Activated CD8-positive, alpha-beta memory T cell treated with anti-CD3 and anti-CD28 coated beads, Interleukin-2, amount 50 U/mL, for 48 hours (primary cell): Measurements from ENCODE around the gene MLLT3.
"Not testable (repeated sequence)": the region's sequence is repeated elsewhere in the genome, so short reads cannot be mapped to it uniquely, and the experiment has no call there.

ENCODE experiments used
- DNase-seq: peaks from one replicate; pipeline ENCODE4 v3.0.0-alpha.2; 2020

MLLT3 gene

DNA sequence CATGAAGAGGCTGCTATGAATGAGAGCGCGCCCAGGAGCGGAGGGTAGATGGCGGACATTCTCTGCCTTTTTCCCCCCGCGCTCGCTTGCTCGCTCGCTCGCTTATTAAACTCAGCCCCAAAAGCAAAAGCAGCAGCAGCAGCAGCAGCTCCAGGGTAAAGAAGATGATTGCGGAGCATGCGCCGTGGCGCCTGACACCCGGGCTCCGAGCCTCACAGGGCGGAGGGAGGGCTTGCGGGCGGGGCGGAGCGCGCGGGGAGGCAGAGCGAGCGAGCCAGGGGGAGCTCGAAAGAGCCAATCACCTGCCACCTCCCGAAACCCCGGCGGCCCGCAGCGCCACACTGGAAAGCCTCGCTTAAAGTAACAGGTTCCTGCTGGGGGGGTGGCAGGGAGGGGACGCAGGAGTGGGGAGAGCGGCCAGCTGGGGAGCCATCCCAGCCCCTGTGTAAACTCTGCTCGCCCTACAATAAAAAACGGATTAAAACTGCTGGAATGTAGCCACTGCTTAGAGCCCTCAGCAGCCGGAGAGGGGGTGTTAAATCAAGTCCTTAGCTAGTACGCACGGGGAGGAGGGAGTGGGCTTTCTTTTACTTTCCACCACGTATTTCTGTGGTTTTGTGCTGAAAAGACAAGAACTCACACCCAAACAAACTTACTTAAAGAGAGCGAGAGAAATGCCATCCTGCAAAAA lies at the start of gene MLLT3:
Gene MLLT3 (minus strand): TSS at position 170 of the 691 bp plus-strand sequence.
- DNase-seq: peak; percentile 96

GRCh38 chr9:20671635-20672034 lies 49.3 kb upstream of the MLLT3 start:
- no peak for DNase-seq

DNA sequence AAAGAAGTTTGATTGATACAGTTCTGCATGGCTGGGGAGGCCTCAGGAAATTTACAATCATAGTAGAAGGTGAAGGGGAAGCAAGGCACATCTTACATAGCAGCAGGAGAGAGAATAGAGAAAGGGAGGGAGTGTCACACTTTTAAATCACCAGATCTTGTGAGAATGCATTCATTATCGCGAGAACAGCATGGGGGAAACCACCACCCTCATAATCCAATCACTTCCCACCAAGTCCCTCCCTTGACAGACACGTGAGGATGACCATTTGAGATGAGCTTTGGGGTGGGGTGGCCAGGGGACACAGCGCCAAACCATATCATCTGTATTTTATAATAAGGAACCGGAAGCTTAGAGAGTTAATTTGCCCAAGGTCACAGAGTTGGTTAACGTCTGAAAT lies 48.1 kb upstream of the MLLT3 start:
- DNase-seq: no peak

GRCh38 chr9:20664501-20664900 lies 42.2 kb upstream of the MLLT3 start:
- no peak for DNase-seq

- DNase-seq: no peak
These were observed 40.8 kb upstream of the MLLT3 start for GRCh38 chr9:20663133-20663532.

DNA sequence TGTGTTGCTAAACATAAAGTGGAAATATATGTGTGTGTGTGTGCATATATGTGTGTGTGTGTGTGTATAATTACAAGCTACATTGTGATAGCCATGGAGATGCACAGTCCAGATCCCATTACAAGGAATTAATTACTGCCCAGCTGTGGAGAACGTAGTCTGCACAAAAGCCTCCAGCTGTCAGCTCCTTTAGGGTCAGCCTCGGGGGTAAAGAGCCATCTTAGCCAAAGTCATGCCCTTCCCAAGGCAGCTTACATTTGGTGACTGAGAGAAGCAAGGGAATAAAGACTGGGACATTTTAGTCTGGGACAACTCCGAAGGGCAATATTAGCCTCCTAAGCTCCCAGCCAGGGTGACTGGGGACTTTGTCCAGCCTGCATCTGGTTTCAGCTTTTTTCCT lies 39.9 kb upstream of the MLLT3 start:
- DNase-seq: no peak

GRCh38 chr9:20659474-20659967 lies 37.2 kb upstream of the MLLT3 start:
- DNase-seq: no peak

DNA sequence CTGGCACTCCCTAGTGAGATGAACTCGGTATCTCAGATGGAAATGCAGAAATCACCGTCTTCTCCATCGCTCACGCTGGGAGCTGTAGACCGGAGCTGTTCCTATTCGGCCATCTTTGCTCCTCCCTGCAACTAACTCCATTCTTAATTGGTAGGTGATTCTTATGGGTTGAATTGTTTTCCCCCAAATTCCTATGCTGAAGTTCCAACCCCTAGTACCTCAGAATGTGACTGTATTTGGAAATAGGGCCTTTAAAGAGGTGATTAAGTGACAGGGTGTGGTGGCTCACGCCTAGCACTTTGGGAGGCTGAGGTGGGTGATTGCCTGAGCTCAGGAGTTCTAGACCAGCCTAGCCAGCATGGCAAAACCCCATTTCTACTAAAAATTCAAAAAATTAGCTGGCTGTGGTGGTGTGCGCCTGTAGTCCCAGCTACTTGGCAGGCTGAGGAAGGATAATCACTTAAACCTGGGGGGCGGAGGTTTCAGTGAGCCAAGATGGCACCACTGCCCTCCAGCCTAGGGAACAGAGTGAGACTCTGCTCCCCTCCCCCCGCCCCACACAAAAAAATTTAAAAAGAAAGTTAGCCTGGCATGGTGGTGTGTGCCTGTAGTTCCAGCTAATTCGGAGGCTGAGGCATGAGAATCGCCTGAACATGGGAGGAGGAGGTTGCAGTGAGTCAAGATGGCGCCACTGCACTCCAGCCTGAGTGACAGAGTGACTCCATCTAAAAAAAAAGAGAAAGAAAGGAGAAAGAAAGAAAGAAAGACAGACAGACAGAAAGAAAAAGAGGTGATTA lies 36.6 kb upstream of the MLLT3 start:
- DNase-seq: no peak

GRCh38 chr9:20658246-20658667 lies 36.0 kb upstream of the MLLT3 start:
- not testable (repeated sequence) for DNase-seq

- DNase-seq: no peak
These were observed 29.6 kb upstream of the MLLT3 start for GRCh38 chr9:20651939-20652338.

DNA sequence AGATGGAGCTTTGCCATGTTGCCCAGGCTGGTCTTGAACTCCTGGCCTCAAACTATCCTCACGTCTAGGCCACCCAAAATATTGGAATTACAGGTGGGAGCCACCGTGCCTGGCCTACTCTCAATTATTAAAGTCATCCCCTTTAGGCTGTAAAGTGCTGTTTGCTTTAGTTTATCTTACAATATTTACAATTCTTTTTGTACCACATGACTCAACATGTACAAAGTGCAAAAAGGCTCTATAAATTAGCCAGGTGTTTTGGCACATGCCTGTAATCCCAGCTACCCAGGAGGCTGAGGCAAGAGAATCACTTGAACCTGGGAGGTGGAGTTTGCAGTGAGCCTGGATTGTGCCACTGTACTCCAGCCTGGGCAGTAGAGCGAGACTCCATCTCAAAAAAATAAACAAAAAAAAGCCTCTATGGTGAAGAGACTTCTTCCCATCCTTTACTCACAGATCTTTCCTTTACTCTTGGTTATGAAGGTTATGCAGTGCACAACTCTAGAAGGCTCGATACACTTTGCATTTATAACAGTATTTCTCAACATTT lies 28.5 kb upstream of the MLLT3 start:
- DNase-seq: no peak

DNA sequence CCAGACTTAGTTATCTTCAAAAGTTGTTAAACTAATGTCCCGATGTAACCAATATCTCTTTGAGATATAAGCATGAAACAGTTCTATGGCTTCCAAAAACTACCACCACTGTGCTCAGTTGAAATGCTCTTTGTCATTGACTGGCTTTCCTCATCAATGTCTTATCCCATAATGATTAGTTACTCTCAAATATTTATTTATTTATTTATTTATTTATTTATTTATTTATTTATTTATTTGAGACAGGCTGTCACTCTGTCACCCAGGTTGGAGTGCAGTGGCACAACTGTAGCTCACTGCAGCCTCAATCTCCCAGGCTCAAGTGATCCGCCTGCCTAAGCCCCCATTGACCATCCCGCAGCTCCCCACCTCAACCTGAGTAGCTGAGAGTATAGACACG lies 28.0 kb upstream of the MLLT3 start:
- no peak for DNase-seq

GRCh38 chr9:20649381-20649780 lies 27.1 kb upstream of the MLLT3 start:
- no peak for DNase-seq

DNA sequence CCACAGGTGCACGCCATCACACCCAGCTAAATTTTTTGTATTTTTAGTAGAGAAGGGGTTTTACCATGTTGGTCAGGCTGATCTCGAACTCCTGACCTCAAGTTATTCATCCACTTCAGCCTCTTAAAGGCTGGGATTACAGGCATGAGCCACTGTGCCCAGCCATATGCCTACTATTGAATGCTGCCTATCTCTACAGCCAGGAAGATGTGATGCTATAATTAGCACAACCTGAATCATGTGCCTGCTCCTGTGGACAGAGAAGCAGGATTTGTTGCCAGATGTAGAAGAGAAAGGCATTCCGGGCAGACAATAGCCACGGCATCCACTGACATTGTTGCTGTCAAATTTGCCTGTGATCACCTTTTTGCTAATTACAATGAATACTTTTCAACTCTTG lies 24.4 kb upstream of the MLLT3 start:
- DNase-seq: no peak

- DNase-seq: no peak
These were observed 21.4 kb upstream of the MLLT3 start for GRCh38 chr9:20643660-20644059.

GRCh38 chr9:20642045-20642444 lies 19.7 kb upstream of the MLLT3 start:
- no peak for DNase-seq

- DNase-seq: peak; percentile 83
These were observed 18.3 kb upstream of the MLLT3 start for GRCh38 chr9:20640331-20641187.

GRCh38 chr9:20636888-20637440 lies 14.7 kb upstream of the MLLT3 start:
- no peak for DNase-seq

GRCh38 chr9:20634895-20635294 lies 12.6 kb upstream of the MLLT3 start:
- no peak for DNase-seq

- DNase-seq: no peak
These were observed 10.4 kb upstream of the MLLT3 start for GRCh38 chr9:20632705-20633104.

DNA sequence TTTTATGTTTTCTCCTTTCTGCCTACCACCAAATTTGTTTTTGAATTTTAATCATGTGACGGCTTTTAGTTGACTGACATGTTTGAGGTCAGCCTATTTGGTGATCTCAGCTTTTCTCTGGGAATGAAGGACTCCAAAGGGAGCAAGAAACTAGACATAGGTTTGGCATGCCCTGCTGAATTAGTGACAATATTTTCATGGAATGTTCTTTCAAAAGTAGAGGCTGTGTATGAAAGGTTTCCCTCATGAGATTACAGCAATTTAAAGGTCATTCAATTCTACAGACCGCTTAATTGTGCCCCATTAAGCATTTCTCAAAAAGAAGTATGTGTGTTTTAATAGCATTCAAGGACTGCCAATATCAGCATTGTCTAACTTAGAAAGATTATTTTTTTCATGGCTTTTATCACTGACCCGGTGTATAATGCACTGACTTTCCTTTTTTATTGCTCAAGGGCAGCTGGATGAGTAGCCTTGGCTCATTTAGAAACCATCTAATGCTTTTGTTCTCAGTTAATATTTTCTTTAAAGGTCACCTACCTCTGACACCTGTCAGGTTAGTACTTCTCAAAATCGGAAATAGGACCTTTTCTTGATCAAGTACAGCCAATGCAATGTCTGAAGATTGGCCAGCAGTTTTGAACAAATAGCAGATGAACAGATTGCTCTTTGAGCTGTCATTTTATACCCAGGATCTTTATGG lies 8.1 kb upstream of the MLLT3 start:
- no peak for DNase-seq

GRCh38 chr9:20625003-20625349 lies 2.7 kb upstream of the MLLT3 start:
- no peak for DNase-seq
